H9 (cell line): Measurements from ENCODE around the gene TSR1. TPM values are rescaled to one million over a fixed set of nuclear protein-coding genes. Genes with fewer than 3 reads are reported as not detected.
A peak's percentile ranks its signal among the peaks of the same experiment; 100 is the strongest.

Experiments
- DNase-seq: peaks from one replicate; pipeline ENCODE4 v3.0.0-alpha.2; 2017
- H2AFZ ChIP-seq: one replicate; pipeline ENCODE4 v1.6.1; 2013; ENCODE audit warnings: mild to moderate bottlenecking, low read length, control low read depth, moderate library complexity
- H2AK5ac ChIP-seq: 2 replicates; pipeline ENCODE4 v1.6.1; 2013; ENCODE audit warnings: low read length, control low read depth, mixed read lengths; ENCODE audit not compliant: insufficient read length
- H2BK120ac ChIP-seq: one replicate; pipeline ENCODE4 v1.6.1; 2013; ENCODE audit warnings: low read depth, mild to moderate bottlenecking, low read length, control low read depth, inconsistent platforms; ENCODE audit not compliant: poor library complexity, severe bottlenecking
- H2BK12ac ChIP-seq: 2 replicates; pipeline ENCODE4 v1.6.1; 2013; ENCODE audit warnings: low read length, control low read depth, mixed read lengths, low read depth; ENCODE audit not compliant: insufficient read length
- H2BK15ac ChIP-seq: 2 replicates; pipeline ENCODE4 v1.6.1; 2013; ENCODE audit warnings: low read depth, low read length, control low read depth
- H2BK20ac ChIP-seq: one replicate; pipeline ENCODE4 v1.6.1; 2013; ENCODE audit warnings: low read depth, mild to moderate bottlenecking, low read length, control low read depth, inconsistent platforms; ENCODE audit not compliant: poor library complexity, severe bottlenecking
- H2BK5ac ChIP-seq: 2 replicates; pipeline ENCODE4 v1.6.1; 2013; ENCODE audit warnings: low read length, control low read depth, mixed read lengths; ENCODE audit not compliant: insufficient read length
- H3K14ac ChIP-seq: 2 replicates; pipeline ENCODE4 v1.6.1; 2013; ENCODE audit warnings: low read length, control low read depth; ENCODE audit not compliant: insufficient read depth
- H3K18ac ChIP-seq: 2 replicates; pipeline ENCODE4 v1.6.1; 2013; ENCODE audit warnings: low read depth, mild to moderate bottlenecking, mixed read lengths, low read length, control low read depth; ENCODE audit not compliant: insufficient read length
- H3K23ac ChIP-seq: 2 replicates; pipeline ENCODE4 v1.6.1; 2013; ENCODE audit warnings: low read length, control low read depth, mixed read lengths, low read depth; ENCODE audit not compliant: insufficient read length
- H3K23me2 ChIP-seq: 2 replicates; pipeline ENCODE4 v1.6.1; 2013; ENCODE audit warnings: low read depth, mild to moderate bottlenecking, mixed read lengths, low read length, control low read depth; ENCODE audit not compliant: insufficient read length, poor library complexity, severe bottlenecking
- H3K27ac ChIP-seq: 2 replicates; pipeline ENCODE4 v1.5.1; 2013; ENCODE audit warnings: low read length, control low read depth, mixed read lengths, low read depth; ENCODE audit not compliant: insufficient read length
- H3K27me3 ChIP-seq: 2 replicates; pipeline ENCODE4 v1.6.1; 2013; ENCODE audit warnings: low read length, control low read depth, inconsistent platforms; ENCODE audit not compliant: insufficient read depth
- H3K4ac ChIP-seq: 2 replicates; pipeline ENCODE4 v1.6.1; 2013; ENCODE audit warnings: low read depth, mild to moderate bottlenecking, control low read depth, inconsistent platforms, low read length, moderate library complexity
- H3K4me1 ChIP-seq: 2 replicates; pipeline ENCODE4 v1.6.1; 2013; ENCODE audit warnings: low read length, control low read depth, inconsistent platforms; ENCODE audit not compliant: insufficient read depth
- H3K4me2 ChIP-seq: 2 replicates; pipeline ENCODE4 v1.6.1; 2013; ENCODE audit warnings: low read length, control low read depth, mixed read lengths; ENCODE audit not compliant: insufficient read length, insufficient read depth
- H3K56ac ChIP-seq: 2 replicates; pipeline ENCODE4 v1.6.1; 2013; ENCODE audit warnings: low read depth, mild to moderate bottlenecking, mixed read lengths, low read length, control low read depth; ENCODE audit not compliant: insufficient read length
- H3K79me1 ChIP-seq: 2 replicates; pipeline ENCODE4 v1.6.1; 2013; ENCODE audit warnings: low read depth, mild to moderate bottlenecking, moderate library complexity, low read length, control low read depth, inconsistent platforms; ENCODE audit not compliant: insufficient read depth, poor library complexity, severe bottlenecking
- H3K79me2 ChIP-seq: 2 replicates; pipeline ENCODE4 v1.6.1; 2013; ENCODE audit warnings: low read length, control low read depth, inconsistent platforms; ENCODE audit not compliant: insufficient read depth
- H3K9ac ChIP-seq: 2 replicates; pipeline ENCODE4 v1.6.1; 2013; ENCODE audit warnings: low read length, control low read depth, mixed read lengths; ENCODE audit not compliant: insufficient read length; ENCODE audit errors: extremely low read depth
- H3K9me3 ChIP-seq: one replicate; pipeline ENCODE4 v1.6.1; 2013; ENCODE audit warnings: low read depth, low read length, inconsistent platforms; ENCODE audit not compliant: control insufficient read depth
- H3T11ph ChIP-seq: one replicate; pipeline ENCODE4 v1.6.1; 2013; ENCODE audit warnings: mild to moderate bottlenecking, low read length, control low read depth, inconsistent platforms
- H4K20me1 ChIP-seq: one replicate; pipeline ENCODE4 v1.6.1; 2013; ENCODE audit not compliant: control insufficient read depth, insufficient read length, insufficient read depth
- H4K5ac ChIP-seq: 2 replicates; pipeline ENCODE4 v1.6.1; 2013; ENCODE audit warnings: low read depth, mild to moderate bottlenecking, mixed read lengths, low read length, control low read depth; ENCODE audit not compliant: insufficient read length
- H4K8ac ChIP-seq: replicated peaks from 2 replicates; pipeline ENCODE4 v1.6.1; 2013; ENCODE audit warnings: low read length, control low read depth, mixed read lengths, low read depth; ENCODE audit not compliant: insufficient read length
- H4K91ac ChIP-seq: 2 replicates; pipeline ENCODE4 v1.6.1; 2013; ENCODE audit warnings: low read depth, mild to moderate bottlenecking, moderate library complexity, mixed read lengths, low read length, control low read depth; ENCODE audit not compliant: insufficient read length
- H3K27ac Mint-ChIP-seq, 3 experiments: 2 replicates in 2 of 3; 3 replicates in 1 of 3; pipeline ENCODE4 v1.8.0; 2020 to 2021; ENCODE audit warnings: mixed read lengths in 3 of 3, mild to moderate bottlenecking in 1 of 3, moderate library complexity in 1 of 3
- H3K27me3 Mint-ChIP-seq: 2 replicates; pipeline ENCODE4 v1.8.0; 2021; ENCODE audit warnings: low read depth, mild to moderate bottlenecking, moderate library complexity, mixed read lengths
- H3K36me3 Mint-ChIP-seq, 3 experiments: 2 replicates in 2 of 3; 3 replicates in 1 of 3; pipeline ENCODE4 v1.8.0; 2020 to 2021; ENCODE audit warnings: low read depth in 3 of 3, mixed read lengths in 3 of 3; ENCODE audit not compliant: insufficient read depth in 1 of 3
- H3K4me1 Mint-ChIP-seq, 2 experiments: 2 replicates each; pipeline ENCODE4 v1.8.0; 2020; ENCODE audit warnings: mixed read lengths in 2 of 2
- H3K4me3 Mint-ChIP-seq, 2 experiments: 2 replicates in 1 of 2; 3 replicates in 1 of 2; pipeline ENCODE4 v1.8.0; 2020 to 2021; ENCODE audit warnings: mild to moderate bottlenecking in 2 of 2, mixed read lengths in 2 of 2, moderate library complexity in 1 of 2
- H3K9me3 Mint-ChIP-seq, 2 experiments: 2 replicates in 1 of 2; 3 replicates in 1 of 2; pipeline ENCODE4 v1.8.0; 2020; ENCODE audit warnings: mild to moderate bottlenecking in 2 of 2, mixed read lengths in 2 of 2, moderate library complexity in 1 of 2
- WGBS: extraction: QIAGEN DNeasy Blood & Tissue Kit; methylation state at CpG from one replicate; pipeline ENCODE4 v1.1.7; 2013; ENCODE audit warnings: missing lambda C conversion rate, low lambda C conversion rate, mixed read lengths; ENCODE audit not compliant: insufficient read length; ENCODE audit errors: extremely low coverage; 5-methylcytosine and 5-hydroxymethylcytosine counted together
- total RNA-seq: library from RNA; stranded (reverse); gene quantifications from 2 replicates; pipeline ENCODE4 v1.2.1, GENCODE V29; 2021
- TF ChIP-seq, protein P1 (sequence below): fragments of 200-600 bp; sonication (generic); conservative IDR thresholded peaks from 3 replicates; pipeline ENCODE4 v1.8.0; 2021; ENCODE audit warnings: antibody characterized with exemption, mild to moderate bottlenecking

The TSR1 gene
- total RNA-seq, 1 experiment from 2014 or later: 81.1 TPM

DNA sequence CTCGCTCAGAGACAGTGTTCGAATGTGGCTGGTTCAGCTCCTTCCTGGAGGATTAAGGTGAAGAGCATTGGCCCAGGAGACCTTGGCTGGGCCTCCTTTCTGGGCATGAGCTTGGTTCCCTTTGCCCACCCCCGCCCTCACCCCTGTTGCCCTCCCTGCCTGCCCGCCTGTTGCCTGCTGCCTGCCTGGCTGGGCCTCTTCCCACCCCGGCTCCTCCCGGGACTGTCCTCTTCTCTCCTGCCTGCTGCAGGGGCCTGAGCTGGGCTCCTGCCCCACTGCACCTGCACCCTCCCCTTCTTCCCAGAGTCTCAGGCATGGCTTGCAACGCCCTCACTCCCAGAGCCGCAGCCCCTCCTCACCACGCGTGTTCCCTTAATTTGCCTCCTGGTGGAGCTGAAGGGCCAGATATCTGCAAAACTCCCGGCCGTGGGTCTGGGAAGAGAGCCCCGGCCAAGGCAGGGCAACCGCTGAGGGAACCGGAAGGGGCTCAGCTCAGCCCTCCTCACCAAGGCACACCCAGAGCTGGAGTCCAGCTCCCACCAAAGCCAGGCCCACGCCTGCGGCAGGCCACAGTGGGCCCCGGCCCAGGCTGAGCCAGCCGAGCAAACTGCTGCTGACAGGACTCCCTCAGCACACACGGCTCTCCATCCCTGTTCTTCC is 33.4 kb upstream of the TSR1 start:
- Histone ChIP-seq H4K8ac (no peak overlapping the region), H2BK120ac (no peak overlapping the region), H3T11ph (no peak overlapping the region), H3K14ac (no peak overlapping the region; the same call in 1 of the 2 replicates), H3K79me1 (no peaks in the 10 kb centered on the region), H2BK15ac (no peak overlapping the region), H3K18ac (no peak overlapping the region), H3K23ac (no peak overlapping the region), H3K23me2 (no peaks in the 10 kb centered on the region), H4K91ac (no peak overlapping the region), H2BK20ac (no peak overlapping the region), H4K20me1 (no peaks in the 10 kb centered on the region), H2BK12ac (no peak overlapping the region), H3K27ac (no peak overlapping the region), H4K5ac (no peak overlapping the region), H3K9me3 (no peaks in the 10 kb centered on the region), H3K79me2 (no peaks in the 10 kb centered on the region), H2BK5ac (no peak overlapping the region), H2AFZ (no peak overlapping the region), H3K4me2 (no peak overlapping the region), H3K27me3 (no peaks in the 10 kb centered on the region), H2AK5ac (no peak overlapping the region), H3K4me1 (no peaks in the 10 kb centered on the region), H3K4ac (no peak overlapping the region), H3K9ac (no peak overlapping the region), H3K56ac (no peak overlapping the region)
- Mint-ChIP-seq H3K27me3 (no peaks in the 10 kb centered on the region), H3K36me3 (peaks cover 0 to 13% (median 4%) of the 10 kb centered on the region in 3 experiments; a peak in 5 of 7 replicates), H3K9me3 (no peaks in the 10 kb centered on the region), H3K4me1 (peaks cover 15 to 18% of the 10 kb centered on the region in 2 experiments), H3K27ac (peak overlapping the region; percentile 48 to 91 (median 90); a peak in 4 of 7 replicates), H3K4me3 (peak overlapping the region in 1 of 2 experiments; percentile 57; a peak in 1 of 5 replicates)
- DNase-seq: peak; percentile 79
- WGBS: no CpG with 5 or more reads among the region's 20 CpGs
- TF ChIP-seq, protein P1, sequence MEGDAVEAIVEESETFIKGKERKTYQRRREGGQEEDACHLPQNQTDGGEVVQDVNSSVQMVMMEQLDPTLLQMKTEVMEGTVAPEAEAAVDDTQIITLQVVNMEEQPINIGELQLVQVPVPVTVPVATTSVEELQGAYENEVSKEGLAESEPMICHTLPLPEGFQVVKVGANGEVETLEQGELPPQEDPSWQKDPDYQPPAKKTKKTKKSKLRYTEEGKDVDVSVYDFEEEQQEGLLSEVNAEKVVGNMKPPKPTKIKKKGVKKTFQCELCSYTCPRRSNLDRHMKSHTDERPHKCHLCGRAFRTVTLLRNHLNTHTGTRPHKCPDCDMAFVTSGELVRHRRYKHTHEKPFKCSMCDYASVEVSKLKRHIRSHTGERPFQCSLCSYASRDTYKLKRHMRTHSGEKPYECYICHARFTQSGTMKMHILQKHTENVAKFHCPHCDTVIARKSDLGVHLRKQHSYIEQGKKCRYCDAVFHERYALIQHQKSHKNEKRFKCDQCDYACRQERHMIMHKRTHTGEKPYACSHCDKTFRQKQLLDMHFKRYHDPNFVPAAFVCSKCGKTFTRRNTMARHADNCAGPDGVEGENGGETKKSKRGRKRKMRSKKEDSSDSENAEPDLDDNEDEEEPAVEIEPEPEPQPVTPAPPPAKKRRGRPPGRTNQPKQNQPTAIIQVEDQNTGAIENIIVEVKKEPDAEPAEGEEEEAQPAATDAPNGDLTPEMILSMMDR: peak; percentile 53
